ENCODE results near the gene KRTAP1-4. TPM values are rescaled to one million over a fixed set of nuclear protein-coding genes. Genes with fewer than 3 reads are reported as not detected.
"Not testable (repeated sequence)": the region's sequence is repeated elsewhere in the genome, so short reads cannot be mapped to it uniquely, and the experiment has no call there.

KRTAP1-4 gene
- total and polyA plus RNA-seq, 4 experiments from 2014 or later, result not detected

DNA sequence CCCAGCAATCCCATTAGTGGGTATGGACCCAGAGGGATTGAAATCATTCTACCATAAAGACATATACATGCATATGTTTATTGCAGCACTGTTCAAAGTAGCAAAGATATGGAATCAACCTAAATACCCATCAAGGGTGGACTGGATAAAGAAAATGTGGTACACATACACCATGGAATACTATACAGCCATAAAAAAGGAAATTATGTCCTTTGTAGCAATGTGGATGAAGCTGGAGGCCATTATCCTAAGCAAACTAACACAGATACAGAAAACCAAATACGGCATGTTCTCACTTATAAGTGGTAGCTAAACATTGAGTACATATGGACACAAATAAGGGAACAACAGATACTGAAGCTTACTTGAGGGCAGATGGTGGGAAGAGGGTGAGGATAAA, 27.6 kb upstream of the KRTAP1-4 start:
- CTCF ChIA-PET (ENCODE audit: partially characterized antibody), result no interaction called here

DNA sequence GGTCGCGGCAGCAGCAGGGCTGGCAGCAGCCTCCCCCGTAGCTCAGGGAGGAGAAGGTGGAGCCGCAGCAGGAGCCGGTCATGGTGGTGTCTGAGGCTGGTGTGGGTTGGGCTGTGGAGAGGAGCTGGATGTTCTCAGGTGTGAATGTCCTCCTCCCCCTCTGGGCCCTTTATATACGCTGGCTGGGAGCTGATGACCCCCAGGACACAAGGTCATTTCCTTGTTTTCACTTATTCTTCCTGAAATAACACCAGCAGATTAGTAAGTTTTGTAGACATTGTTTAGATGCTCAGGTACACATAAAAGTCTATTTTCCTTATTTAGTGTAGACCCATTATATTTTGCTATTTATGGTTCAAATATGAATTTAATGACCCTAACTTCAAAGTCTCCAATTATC, 25.1 kb upstream of the KRTAP1-4 start, which contains the start of gene KRTAP2-2:
Gene KRTAP2-2 (minus strand): TSS at position 101 of the 400 bp plus-strand sequence. CDS start 19 bp downstream, at position 82.
- H3K9me3 ChIP-seq (ENCODE audit: control insufficient read depth in 1 of 2, low read length in 2 of 2); H3K27me3 ChIP-seq (ENCODE audit: insufficient read depth, low read length); H3K27ac Mint-ChIP-seq; H3K4me3 ChIP-seq (ENCODE audit: low read length in 2 of 2); POLR2A ChIA-PET (ENCODE audit: partially characterized antibody); H3K4me1 Mint-ChIP-seq; H3K36me3 ChIP-seq (ENCODE audit: insufficient read depth, low read length); H3K9me3 Mint-ChIP-seq; H3K27ac ChIP-seq (ENCODE audit: low read depth, low read length); H3K36me3 Mint-ChIP-seq; intact Hi-C loops (cut with micrococcal nuclease); CTCF ChIA-PET (ENCODE audit: partially characterized antibody); DNase-seq; H3K4me1 ChIP-seq (ENCODE audit: insufficient read depth, low read length); H3K4me3 Mint-ChIP-seq: not testable (repeated sequence)
- H3K27me3 Mint-ChIP-seq, result peaks cover 16 to 36% of the 10 kb centered on the region in 2 donors

More for the DNA sequence above, 27.6 kb upstream of the KRTAP1-4 start:
- H3K4me3 ChIP-seq (ENCODE audit: low read length in 2 of 2), result no peak overlapping the region
- peaks cover 23 to 46% of the 10 kb centered on the region in 2 donors for H3K27me3 Mint-ChIP-seq
- H3K4me1 ChIP-seq (ENCODE audit: insufficient read depth, low read length), result no peaks in the 10 kb centered on the region
- H3K4me3 Mint-ChIP-seq, result no peak overlapping the region
- peaks cover 0 to 5% (median 2%) of the 10 kb centered on the region in 4 donors for H3K4me1 Mint-ChIP-seq
- no peaks in the 10 kb centered on the region for H3K27me3 ChIP-seq (ENCODE audit: insufficient read depth, low read length)
- H3K36me3 Mint-ChIP-seq, result peaks cover 0 to 3% of the 10 kb centered on the region in 2 donors
- no peaks in the 10 kb centered on the region for H3K9me3 ChIP-seq (ENCODE audit: control insufficient read depth in 1 of 2, low read length in 2 of 2)
- H3K27ac ChIP-seq (ENCODE audit: low read depth, low read length), result no peak overlapping the region
- POLR2A ChIA-PET (ENCODE audit: partially characterized antibody), result no interaction called here
- DNase-seq, result no peak
- H3K9me3 Mint-ChIP-seq, result peaks cover 0 to 7% (median 1%) of the 10 kb centered on the region in 8 donors
- no peak overlapping the region for H3K27ac Mint-ChIP-seq
- H3K36me3 ChIP-seq (ENCODE audit: insufficient read depth, low read length), result no peaks in the 10 kb centered on the region
- intact Hi-C loops (cut with micrococcal nuclease), result no loop called here

DNA sequence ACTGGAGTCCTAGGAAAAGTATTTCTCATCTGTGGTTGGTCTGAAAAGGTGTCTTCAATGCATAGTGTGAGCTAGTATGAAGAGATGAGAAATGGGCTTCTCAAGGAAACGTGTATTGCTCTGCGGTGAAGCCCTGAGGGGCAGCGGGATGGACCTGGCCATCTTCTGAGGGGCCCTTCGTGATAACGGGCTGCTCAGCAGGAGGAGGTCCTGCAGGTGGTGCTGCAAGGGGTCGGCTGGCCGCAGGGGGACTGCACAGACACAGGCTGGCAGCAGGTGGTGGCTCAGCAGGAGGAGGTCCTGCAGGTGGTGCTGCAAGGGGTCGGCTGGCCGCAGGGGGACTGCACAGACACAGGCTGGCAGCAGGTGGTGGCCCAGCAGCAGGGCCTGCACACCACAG, 24.6 kb upstream of the KRTAP1-4 start:
- H3K27ac ChIP-seq (ENCODE audit: low read depth, low read length); H3K4me3 Mint-ChIP-seq; H3K4me3 ChIP-seq (ENCODE audit: low read length in 2 of 2); H3K27ac Mint-ChIP-seq; CTCF ChIA-PET (ENCODE audit: partially characterized antibody); H3K9me3 ChIP-seq (ENCODE audit: control insufficient read depth in 1 of 2, low read length in 2 of 2); H3K36me3 Mint-ChIP-seq; H3K27me3 ChIP-seq (ENCODE audit: insufficient read depth, low read length); DNase-seq; intact Hi-C loops (cut with micrococcal nuclease); H3K4me1 ChIP-seq (ENCODE audit: insufficient read depth, low read length); H3K9me3 Mint-ChIP-seq; H3K36me3 ChIP-seq (ENCODE audit: insufficient read depth, low read length); POLR2A ChIA-PET (ENCODE audit: partially characterized antibody); H3K4me1 Mint-ChIP-seq: not testable (repeated sequence)
- H3K27me3 Mint-ChIP-seq, result peaks cover 15 to 37% of the 10 kb centered on the region in 2 donors

GRCh38 chr17:41054025-41054424, 24.0 kb upstream of the KRTAP1-4 start:
- Mint-ChIP-seq H3K9me3 (peaks cover 0 to 7% (median 1%) of the 10 kb centered on the region in 8 donors), H3K27me3 (peaks cover 12 to 35% of the 10 kb centered on the region in 2 donors), H3K4me1 (peaks cover 0 to 5% (median 1%) of the 10 kb centered on the region in 4 donors), H3K4me3 (no peak overlapping the region), H3K36me3 (peaks cover 0 to 3% of the 10 kb centered on the region in 2 donors), H3K27ac (no peak overlapping the region)
- Histone ChIP-seq H3K4me1 (ENCODE audit: insufficient read depth, low read length) (no peaks in the 10 kb centered on the region), H3K36me3 (ENCODE audit: insufficient read depth, low read length) (no peaks in the 10 kb centered on the region), H3K9me3 (ENCODE audit: control insufficient read depth in 1 of 2, low read length in 2 of 2) (no peaks in the 10 kb centered on the region), H3K27ac (ENCODE audit: low read depth, low read length) (no peak overlapping the region), H3K27me3 (ENCODE audit: insufficient read depth, low read length) (no peaks in the 10 kb centered on the region), H3K4me3 (ENCODE audit: low read length in 2 of 2) (no peak overlapping the region)
- CTCF ChIA-PET (ENCODE audit: partially characterized antibody), result no interaction called here
- intact Hi-C loops (cut with micrococcal nuclease), result no loop called here
- POLR2A ChIA-PET (ENCODE audit: partially characterized antibody), result no interaction called here
- no peak for DNase-seq

DNA sequence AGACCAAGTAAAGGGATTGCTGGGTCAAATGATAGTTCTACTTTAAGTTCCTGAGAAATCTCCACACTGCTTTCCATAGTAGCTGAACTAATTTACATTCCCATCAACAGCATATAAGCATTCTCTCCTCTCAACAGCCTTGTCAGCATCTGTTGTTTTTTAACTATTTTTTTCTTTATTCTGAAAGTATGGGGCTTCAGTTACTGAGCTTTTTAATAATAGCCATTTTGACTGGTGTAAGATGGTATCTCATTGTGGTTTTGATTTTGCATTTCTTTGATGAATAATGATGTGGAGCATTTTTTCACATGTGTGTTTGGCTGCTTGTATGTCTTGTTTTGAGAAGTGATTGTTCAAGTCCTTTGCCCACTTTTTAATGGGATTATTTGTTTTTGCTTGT, 22.6 kb upstream of the KRTAP1-4 start:
- Histone ChIP-seq H3K27me3 (ENCODE audit: insufficient read depth, low read length) (no peaks in the 10 kb centered on the region), H3K27ac (ENCODE audit: low read depth, low read length) (no peak overlapping the region), H3K36me3 (ENCODE audit: insufficient read depth, low read length) (no peaks in the 10 kb centered on the region), H3K4me3 (ENCODE audit: low read length in 2 of 2) (no peak overlapping the region), H3K4me1 (ENCODE audit: insufficient read depth, low read length) (no peaks in the 10 kb centered on the region), H3K9me3 (ENCODE audit: control insufficient read depth in 1 of 2, low read length in 2 of 2) (no peaks in the 10 kb centered on the region)
- Mint-ChIP-seq H3K9me3 (peaks cover 0 to 5% (median 1%) of the 10 kb centered on the region in 8 donors), H3K27ac (no peak overlapping the region), H3K27me3 (peaks cover 14 to 35% of the 10 kb centered on the region in 2 donors), H3K4me3 (no peak overlapping the region), H3K36me3 (peaks cover 0 to 2% of the 10 kb centered on the region in 2 donors), H3K4me1 (peaks cover 0 to 5% (median 1%) of the 10 kb centered on the region in 4 donors)
- ChIA-PET CTCF (ENCODE audit: partially characterized antibody) (no interaction called here), POLR2A (ENCODE audit: partially characterized antibody) (no interaction called here)
- no peak for DNase-seq
- intact Hi-C loops (cut with micrococcal nuclease), result no loop called here

DNA sequence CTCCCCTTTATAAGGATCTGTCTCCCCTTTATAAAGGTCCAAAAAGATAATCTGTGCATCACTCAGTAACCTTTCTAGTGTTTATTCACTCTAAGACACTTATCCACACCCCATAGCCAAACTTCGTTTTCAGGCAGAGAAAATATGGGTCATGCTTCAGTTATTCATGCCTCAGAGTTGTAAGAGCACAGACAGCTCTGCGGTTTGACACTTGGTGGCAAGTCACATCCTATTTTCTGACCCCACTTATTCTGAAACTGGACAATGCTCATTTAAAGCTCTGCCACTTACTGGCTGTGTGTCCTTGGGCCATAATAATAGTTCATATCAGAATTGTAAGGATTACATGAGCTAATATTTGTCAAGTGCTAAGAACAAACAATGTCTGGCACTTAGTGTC, 19.1 kb upstream of the KRTAP1-4 start:
- no peaks in the 10 kb centered on the region for H3K4me1 ChIP-seq (ENCODE audit: insufficient read depth, low read length)
- no peak overlapping the region for H3K27ac Mint-ChIP-seq
- no peaks in the 10 kb centered on the region for H3K36me3 ChIP-seq (ENCODE audit: insufficient read depth, low read length)
- CTCF ChIA-PET (ENCODE audit: partially characterized antibody), result no interaction called here
- intact Hi-C loops (cut with micrococcal nuclease), result no loop called here
- peaks cover 5% of the 10 kb centered on the region for H3K27me3 ChIP-seq (ENCODE audit: insufficient read depth, low read length)
- no peak for DNase-seq
- POLR2A ChIA-PET (ENCODE audit: partially characterized antibody), result no interaction called here
- no peak overlapping the region for H3K4me3 ChIP-seq (ENCODE audit: low read length in 2 of 2)
- peaks cover 18 to 29% of the 10 kb centered on the region in 2 donors for H3K27me3 Mint-ChIP-seq
- no peaks in the 10 kb centered on the region for H3K36me3 Mint-ChIP-seq
- no peaks in the 10 kb centered on the region for H3K9me3 ChIP-seq (ENCODE audit: control insufficient read depth in 1 of 2, low read length in 2 of 2)
- H3K9me3 Mint-ChIP-seq, result peaks cover 0 to 3% (median 0%) of the 10 kb centered on the region in 8 donors
- no peak overlapping the region for H3K27ac ChIP-seq (ENCODE audit: low read depth, low read length)
- H3K4me1 Mint-ChIP-seq, result peaks cover 0 to 5% (median 2%) of the 10 kb centered on the region in 4 donors
- no peak overlapping the region for H3K4me3 Mint-ChIP-seq

DNA sequence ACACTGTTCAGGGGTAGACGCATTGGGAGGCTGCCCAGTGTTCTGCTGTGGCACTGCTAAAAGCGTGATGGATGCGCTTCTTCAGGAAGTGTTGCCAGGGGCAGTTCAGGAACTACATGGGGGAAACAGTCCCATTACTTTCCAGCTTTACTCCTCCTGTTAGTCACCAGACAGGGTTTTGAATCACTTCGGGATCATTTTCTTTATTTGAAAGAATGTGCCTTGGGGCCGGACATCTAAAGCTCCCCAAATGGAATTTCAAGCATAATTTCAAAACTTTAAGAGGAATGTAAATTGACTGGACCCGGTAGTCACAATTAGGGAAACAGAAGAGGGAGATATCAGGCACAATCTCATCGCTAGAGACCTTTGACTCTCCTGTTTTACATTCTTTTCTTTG, 18.4 kb upstream of the KRTAP1-4 start:
- no peaks in the 10 kb centered on the region for H3K36me3 ChIP-seq (ENCODE audit: insufficient read depth, low read length)
- intact Hi-C loops (cut with micrococcal nuclease), result no loop called here
- Mint-ChIP-seq H3K4me1 (peaks cover 0 to 5% (median 2%) of the 10 kb centered on the region in 4 donors), H3K27me3 (peaks cover 21 to 28% of the 10 kb centered on the region in 2 donors), H3K4me3 (no peak overlapping the region), H3K36me3 (no peaks in the 10 kb centered on the region), H3K9me3 (peaks cover 0 to 7% (median 4%) of the 10 kb centered on the region in 8 donors), H3K27ac (no peak overlapping the region)
- H3K4me3 ChIP-seq (ENCODE audit: low read length in 2 of 2), result no peak overlapping the region
- no peak overlapping the region for H3K27ac ChIP-seq (ENCODE audit: low read depth, low read length)
- peaks cover 5% of the 10 kb centered on the region for H3K27me3 ChIP-seq (ENCODE audit: insufficient read depth, low read length)
- ChIA-PET CTCF (ENCODE audit: partially characterized antibody) (no interaction called here), POLR2A (ENCODE audit: partially characterized antibody) (no interaction called here)
- H3K4me1 ChIP-seq (ENCODE audit: insufficient read depth, low read length), result no peaks in the 10 kb centered on the region
- peaks cover 0 to under 1% of the 10 kb centered on the region in 2 donors for H3K9me3 ChIP-seq (ENCODE audit: control insufficient read depth in 1 of 2, low read length in 2 of 2)
- DNase-seq, result no peak
